ENCODE measurements around the gene IL20RA.
"Not testable (repeated sequence)": the region's sequence is repeated elsewhere in the genome, so short reads cannot be mapped to it uniquely, and the experiment has no call there.

IL20RA gene

DNA sequence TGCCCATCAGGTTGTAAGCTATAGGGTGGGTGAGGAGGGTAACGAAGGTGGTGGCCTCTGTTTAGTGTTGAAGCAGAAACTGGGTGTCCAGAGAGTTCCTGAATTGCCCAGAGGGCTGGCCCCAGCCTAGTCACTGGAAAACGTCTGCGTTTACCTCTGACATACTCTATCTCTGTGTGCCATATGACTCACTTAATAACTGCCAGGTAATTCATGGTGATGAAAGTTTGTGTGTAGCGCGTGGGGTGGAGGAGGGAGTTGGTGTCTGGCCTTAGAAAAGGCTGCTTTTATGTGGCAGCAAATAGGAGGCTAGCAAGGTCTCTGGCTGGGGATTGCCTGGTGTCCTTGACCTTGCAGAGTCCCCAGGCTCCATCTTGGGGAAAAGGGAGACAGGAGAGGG is 75.3 kb downstream of the IL20RA start:
- no peak for DNase-seq

DNA sequence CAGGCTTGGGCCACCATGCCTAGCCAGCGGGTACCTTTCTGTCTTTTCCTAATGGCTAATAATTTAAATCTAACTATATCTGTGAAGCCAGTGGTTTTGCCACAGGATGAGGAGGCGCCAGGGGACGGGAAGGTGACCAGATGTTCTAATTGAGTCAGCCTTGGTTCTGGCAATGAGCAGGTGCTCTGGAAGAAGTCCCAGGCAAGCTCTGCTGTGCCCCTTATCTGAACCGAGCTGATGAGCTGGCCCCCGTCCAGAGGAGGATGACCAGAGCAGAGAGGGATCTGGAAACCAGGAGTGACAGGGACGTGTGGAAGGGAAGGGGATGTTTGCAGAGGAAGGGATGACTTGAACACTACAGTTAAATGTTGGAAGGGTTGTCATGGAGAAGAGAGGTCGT is 75.9 kb downstream of the IL20RA start:
- no peak for DNase-seq

DNA sequence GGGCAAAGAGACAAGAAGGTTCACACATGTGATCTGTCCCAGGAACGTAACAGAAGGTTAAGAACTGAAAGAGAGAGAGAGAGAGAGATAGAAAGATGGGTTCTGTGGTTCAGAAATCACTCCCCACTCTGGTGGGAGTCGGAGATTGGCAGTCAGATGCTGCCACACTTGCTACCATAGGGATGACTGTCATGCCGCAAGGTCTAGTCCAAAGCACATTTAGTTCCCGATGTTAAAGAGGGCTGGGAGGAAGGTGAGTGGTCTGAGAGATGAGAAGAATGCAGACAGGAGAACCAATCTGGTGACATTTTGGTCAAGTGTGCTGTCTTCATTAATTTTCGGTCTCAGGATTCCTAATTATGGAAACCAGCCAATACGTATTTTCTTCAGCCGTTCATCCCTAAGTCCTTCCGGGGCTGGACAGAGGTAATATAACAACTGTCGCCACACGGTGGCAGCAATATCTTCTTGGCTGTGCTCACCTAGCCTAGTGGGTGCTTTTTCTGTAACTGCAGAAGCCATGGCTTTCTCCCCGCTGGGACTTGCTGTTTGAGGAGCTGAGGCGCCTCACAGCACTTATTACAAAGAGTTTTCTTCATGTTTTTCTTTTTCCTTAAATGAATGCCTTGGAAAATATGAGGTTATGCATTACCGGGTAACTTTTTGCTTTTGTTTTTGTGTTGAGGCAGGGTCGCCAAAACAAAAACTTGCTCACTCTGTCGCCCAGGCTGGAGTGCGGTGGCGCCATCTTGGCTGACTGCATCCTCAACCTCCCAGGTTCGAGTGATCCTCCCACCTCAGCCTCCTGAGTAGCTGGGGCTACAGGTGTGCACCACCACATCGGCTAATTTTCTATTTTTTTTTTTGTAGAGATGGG is 76.7 kb downstream of the IL20RA start:
- DNase-seq = peak; percentile 76

DNA sequence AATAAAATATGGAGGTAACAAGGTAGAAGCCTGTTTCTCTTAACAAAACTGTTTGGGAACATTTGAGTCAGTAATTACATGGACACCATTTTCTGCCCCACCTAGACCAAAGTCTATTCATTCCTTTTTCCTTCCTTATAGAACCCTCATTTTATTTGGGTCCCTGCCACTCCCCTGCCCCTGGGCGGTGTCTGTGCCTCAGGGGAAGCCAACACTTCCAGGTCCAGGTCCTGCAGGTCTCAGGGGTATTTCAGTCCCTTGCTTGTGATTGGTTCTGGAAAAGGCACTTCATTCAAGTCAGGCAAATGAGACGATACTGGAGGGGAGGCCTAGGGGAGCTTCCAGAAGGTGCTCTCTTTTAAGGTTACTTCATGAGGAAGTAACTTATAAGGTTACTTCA is 80.4 kb downstream of the IL20RA start:
- DNase-seq = no peak

DNA sequence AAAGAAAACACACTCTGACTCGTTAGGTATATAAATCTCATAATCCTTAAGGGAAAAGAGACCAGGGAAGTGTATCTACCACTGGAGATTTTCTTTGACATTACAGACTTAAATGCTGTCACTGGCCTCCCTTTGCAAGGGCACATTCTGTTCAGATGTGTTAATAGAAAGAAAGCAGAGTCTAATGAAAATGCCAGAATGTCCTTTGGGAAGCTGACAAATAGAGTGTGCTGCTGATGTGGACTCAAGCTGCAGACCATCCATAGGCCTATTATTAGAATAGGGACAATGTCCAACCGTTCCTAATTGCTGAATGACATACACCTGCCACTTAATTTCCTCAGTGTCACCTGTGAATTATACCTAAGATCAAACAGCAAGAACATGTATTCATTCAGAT is 81.5 kb downstream of the IL20RA start:
- no peak for DNase-seq

DNA sequence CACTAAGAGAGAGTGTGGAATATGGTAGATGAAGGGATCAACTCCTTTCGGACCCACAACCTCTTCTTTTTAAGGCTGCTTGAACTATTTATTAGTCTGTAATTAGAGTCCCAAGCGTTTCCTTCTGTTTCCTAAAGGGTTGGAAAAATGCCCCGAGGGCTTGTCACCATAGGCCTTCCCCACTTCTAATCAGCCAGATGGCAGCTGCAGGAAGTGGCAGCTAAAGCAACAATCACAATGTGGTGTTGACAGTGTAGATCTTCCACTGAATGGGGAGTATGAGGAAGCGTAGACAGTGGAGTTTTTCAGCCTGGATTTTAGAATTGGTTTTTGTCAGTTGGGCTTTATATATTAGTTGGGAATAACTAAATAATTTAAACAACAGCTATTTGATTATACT is 82.1 kb downstream of the IL20RA start:
- no peak for DNase-seq

DNA sequence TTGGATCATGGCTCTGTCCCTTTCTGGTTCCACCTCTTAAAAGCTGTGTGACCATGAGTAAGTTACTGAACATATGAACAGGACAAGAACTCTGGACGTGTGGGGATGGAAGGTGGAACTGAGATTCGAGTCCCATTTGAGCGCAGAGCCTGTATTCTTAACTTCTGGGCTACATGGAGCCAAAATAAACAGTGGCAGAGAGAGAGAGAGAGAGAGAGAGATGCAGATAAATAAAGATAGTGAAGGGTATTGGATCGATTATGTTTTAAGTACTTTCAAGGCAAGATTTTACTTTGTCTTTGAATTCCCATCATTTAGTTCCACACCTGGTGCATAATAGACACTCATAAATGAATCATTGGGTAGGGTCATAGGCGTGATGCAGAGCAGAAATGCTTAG is 82.9 kb downstream of the IL20RA start:
- no peak for DNase-seq

DNA sequence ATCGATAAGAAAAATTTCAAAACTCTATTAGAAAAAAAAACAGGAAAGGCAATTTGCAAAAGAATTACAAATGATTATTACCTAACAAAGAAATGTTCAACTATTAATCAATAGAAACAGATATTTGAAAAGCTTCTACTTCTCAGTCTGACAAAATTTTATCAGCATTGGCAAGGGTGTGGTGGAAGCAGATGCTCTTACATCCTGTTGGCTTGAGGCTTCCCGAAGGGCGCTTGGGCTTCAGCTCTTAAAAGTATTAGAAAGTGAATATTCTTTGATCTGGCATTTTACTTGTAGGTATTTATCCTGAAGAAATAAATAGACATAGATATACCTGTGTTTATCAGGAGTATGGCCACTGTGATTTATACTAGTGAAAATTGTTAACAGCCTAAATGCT is 84.0 kb downstream of the IL20RA start:
- no peak for DNase-seq

DNA sequence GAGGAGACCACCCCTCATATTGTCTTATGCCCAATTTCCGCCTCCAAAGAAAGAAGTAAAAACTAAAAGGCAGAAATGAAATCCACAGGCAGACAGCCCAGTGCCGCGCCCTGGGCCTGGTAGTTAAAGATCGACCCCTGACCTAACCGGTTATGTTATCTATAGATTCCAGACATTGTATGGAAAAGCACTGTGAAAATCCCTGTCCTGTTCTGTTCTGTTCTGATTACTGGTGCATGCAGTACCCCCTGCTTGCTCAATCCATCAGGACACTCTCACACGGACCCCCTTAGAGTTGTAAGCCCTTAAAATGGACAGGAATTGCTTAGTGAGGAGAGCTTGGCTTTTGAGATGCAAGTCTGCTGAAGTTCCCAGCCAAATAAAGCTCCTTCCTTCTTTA is 84.8 kb downstream of the IL20RA start:
- DNase-seq = not testable (repeated sequence)

DNA sequence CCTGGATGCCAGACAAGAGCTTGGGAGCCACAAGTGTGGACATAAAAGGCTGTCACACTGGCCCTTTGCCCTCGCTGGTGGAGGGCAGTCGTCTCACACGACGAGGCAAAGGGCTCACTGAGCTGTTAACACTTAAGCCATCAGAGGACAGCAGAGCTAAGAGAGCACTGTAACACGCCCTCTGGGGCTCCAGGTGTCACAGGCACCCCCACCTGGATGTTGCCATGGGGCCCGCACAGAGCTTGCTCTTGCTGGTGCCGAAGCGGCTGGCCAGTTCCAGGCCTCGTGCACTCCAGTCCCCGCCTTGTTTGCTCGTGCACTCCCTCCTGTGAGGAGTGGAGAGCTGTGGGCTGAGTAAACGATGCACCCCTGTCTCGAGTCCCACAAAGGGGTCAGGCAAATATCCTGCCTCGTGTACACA is 85.3 kb downstream of the IL20RA start:
- no peak for DNase-seq

DNA sequence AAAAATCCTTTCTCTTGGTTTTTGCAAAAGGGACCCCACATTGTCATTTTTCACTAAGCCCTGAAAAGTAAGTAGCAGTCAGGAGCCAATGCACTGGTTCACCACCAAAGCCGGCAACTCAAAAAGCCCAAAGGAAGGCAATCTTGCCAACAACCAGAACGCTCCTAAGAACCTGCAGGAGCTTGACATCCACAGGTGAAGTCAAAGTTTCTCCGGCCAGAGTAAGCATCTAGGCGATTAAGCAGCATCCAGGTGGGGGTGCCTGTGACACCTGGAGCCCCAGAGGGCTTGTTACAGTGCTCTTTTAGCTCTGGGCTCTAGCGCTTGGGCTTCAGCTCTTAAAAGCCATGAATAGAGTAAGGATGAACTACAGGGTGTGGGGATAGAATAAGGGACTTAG is 86.6 kb downstream of the IL20RA start:
- no peak for DNase-seq

DNA sequence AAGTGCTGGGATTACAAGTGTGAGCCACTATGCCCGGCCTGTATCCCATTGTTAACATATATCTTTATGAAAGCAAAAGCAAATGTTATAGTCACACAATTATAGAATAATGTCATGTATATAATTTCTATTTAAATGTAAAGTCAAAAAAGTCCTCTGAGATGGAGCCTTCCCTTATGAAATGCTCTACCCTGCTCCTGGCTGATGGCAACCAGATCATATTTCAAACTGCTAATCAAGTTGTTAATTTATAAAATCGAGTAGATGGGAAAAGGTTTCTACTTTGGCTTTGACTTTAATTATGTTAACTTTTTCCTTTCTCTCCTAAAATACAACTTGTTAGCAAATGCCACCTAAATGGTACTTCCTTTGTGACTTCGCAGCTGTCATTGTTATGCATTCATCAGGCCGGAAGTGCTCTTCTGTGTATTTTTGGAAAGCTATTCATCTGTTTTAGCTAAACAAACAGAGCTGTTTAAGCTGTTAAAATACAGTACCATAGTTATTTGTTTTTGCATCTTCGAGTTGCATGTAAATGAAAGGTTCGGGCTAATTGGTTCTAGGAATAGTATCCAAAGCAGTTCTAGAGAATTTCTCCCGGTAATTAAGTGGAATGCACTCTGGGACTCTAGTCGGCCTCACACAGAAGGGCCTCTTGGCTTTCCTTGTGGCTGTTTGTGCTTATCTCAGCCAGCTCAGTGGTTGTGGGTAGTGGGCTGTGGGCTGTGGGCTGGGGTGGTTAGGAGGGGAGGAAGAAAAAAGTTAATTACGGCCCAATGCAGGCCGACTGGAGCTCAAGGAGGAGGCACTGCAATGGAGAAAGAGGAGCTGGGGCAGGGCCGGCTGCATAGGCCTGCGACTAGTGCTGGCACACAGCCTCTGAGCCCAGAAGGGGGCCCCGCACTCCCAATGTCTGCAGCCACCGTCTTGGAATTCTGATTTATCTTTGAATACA is 87.9 kb downstream of the IL20RA start:
- DNase-seq = no peak

DNA sequence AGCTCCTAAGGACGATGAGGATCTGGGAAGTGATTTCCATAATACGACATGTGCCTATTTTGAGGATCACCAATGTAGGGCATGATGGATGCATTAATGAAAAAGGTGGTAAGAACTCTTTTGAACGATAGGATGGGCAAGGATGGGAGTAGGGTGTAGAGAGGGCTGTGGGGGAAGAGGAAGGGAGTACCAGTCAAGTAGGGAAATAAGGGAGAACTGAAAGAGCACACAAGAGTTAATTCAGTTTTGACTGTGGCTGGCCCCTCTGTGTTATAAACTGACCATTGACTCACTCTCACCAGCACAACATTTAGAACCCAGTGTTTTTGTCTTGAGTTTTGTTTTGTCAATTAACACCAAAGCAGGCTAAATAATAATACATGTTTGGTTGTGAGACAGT is 89.6 kb downstream of the IL20RA start:
- no peak for DNase-seq

DNA sequence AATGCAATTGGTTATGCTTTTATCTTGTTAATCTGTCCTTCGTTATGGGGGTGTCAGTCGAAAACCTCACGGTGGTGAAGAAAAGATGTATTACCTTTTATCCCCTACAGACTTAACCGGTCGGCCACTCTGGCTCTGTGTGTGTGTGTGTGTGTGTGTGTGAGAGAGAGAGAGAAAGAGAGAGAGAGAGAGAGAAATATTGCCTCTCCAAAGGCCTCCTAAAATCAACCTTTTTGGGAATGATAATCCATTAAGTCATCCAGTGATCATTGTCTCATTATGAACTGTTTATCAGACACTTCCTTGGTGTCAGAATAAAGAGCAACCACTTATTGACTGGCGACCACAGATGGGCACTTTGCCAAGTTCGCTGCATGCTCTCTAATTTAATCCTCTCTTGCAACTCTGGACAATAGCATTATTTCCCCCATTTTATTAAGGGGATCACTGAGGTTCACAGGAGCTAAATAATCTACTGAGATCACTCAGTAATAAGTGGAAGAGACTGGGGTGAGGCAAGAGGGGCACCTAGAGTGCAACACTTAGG is 92.0 kb downstream of the IL20RA start:
- no peak for DNase-seq

DNA sequence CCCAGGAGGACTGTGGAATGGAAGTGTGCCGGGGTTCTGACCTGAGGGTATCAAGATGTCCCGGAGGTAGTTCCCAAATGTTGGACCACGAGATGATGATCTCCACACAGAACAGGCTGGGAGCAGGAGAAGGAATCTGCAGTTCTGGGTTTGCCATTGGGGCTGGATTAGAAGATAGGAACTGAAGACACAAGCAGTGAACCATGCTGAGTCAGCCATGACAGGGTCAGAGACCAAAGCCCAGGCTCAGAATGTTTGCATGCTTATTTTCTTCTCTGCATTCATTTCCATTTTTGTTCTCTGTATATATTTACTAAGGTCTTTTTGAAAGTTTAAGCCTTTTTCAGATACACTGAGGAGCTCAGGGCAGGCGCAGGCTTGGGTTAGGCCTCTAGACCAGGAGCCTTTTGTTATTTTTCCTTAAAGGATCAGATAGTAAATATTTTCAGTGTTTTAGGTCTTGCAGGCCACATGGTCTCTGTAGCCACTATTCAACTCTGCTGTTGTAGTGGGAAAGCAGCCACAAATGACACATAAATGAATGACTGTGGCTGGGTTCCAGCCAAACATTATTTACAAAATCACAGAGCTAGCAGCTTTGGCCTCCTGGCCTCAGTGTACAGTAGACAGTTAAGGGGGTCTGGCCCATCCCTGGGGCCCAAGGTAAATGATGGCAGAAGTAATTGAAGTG is 94.2 kb downstream of the IL20RA start:
- DNase-seq = no peak

All from fibroblast of upper back skin (primary cell).